Measurements from ENCODE around the gene CST7.

DNA sequence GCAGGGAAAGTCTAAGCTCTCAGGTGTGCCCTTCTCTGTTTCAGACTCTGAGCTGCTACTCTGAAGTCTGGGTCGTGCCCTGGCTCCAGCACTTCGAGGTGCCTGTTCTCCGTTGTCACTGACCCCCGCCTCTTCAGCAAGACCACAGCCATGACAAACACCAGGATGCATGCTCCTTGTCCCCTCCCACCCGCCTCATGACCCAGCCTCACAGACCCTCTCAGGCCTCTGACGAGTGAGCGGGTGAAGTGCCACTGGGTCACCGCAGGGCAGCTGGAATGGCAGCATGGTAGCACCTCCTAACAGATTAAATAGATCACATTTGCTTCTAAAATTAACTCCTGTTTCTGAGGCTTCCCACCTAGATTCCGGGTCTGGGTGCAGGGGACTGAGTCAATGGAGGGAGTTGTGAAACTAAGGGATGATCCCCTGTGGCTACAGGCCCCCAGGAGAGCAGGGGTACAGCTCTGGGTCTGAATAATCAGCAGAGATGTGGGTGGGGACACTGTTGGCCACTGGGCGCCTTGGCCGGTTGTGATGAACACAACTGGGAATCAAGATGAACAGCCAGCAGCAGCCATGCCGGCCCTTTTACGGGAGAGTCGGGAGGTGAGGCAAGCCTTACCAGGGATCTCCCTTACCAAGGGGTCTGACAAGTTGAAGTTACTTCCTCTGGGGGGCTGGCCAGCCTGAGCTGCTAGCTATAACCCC, 10.7 kb downstream of the CST7 start:
- no peak for TF ChIP-seq SMC3 (IDR thresholded peaks at IDR 0.05; ENCODE audit: low read depth, low read length)
- no peak for TF ChIP-seq POLR2AphosphoS5 (IDR thresholded peaks at IDR 0.05; ENCODE audit: low read depth, low read length)
- TF ChIP-seq, protein P1, sequence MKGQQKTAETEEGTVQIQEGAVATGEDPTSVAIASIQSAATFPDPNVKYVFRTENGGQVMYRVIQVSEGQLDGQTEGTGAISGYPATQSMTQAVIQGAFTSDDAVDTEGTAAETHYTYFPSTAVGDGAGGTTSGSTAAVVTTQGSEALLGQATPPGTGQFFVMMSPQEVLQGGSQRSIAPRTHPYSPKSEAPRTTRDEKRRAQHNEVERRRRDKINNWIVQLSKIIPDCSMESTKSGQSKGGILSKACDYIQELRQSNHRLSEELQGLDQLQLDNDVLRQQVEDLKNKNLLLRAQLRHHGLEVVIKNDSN (IDR thresholded peaks at IDR 0.05; ENCODE audit: borderline replicate concordance, low read depth): no peak
- TF ChIP-seq, protein P2, sequence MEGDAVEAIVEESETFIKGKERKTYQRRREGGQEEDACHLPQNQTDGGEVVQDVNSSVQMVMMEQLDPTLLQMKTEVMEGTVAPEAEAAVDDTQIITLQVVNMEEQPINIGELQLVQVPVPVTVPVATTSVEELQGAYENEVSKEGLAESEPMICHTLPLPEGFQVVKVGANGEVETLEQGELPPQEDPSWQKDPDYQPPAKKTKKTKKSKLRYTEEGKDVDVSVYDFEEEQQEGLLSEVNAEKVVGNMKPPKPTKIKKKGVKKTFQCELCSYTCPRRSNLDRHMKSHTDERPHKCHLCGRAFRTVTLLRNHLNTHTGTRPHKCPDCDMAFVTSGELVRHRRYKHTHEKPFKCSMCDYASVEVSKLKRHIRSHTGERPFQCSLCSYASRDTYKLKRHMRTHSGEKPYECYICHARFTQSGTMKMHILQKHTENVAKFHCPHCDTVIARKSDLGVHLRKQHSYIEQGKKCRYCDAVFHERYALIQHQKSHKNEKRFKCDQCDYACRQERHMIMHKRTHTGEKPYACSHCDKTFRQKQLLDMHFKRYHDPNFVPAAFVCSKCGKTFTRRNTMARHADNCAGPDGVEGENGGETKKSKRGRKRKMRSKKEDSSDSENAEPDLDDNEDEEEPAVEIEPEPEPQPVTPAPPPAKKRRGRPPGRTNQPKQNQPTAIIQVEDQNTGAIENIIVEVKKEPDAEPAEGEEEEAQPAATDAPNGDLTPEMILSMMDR (IDR thresholded peaks at IDR 0.05): no peak
- no peak for TF ChIP-seq TAF1 (IDR thresholded peaks at IDR 0.05; ENCODE audit: borderline replicate concordance, low read depth, low read length)
- no peak for TF ChIP-seq RAD21 (IDR thresholded peaks at IDR 0.05; ENCODE audit: low read length)
- no peak for TF ChIP-seq RXRA (IDR thresholded peaks at IDR 0.05; ENCODE audit: borderline replicate concordance, low read depth)
- TF ChIP-seq SIN3A (IDR thresholded peaks at IDR 0.05; ENCODE audit: borderline replicate concordance, low read depth, low read length): no peak
- TF ChIP-seq, protein P3, sequence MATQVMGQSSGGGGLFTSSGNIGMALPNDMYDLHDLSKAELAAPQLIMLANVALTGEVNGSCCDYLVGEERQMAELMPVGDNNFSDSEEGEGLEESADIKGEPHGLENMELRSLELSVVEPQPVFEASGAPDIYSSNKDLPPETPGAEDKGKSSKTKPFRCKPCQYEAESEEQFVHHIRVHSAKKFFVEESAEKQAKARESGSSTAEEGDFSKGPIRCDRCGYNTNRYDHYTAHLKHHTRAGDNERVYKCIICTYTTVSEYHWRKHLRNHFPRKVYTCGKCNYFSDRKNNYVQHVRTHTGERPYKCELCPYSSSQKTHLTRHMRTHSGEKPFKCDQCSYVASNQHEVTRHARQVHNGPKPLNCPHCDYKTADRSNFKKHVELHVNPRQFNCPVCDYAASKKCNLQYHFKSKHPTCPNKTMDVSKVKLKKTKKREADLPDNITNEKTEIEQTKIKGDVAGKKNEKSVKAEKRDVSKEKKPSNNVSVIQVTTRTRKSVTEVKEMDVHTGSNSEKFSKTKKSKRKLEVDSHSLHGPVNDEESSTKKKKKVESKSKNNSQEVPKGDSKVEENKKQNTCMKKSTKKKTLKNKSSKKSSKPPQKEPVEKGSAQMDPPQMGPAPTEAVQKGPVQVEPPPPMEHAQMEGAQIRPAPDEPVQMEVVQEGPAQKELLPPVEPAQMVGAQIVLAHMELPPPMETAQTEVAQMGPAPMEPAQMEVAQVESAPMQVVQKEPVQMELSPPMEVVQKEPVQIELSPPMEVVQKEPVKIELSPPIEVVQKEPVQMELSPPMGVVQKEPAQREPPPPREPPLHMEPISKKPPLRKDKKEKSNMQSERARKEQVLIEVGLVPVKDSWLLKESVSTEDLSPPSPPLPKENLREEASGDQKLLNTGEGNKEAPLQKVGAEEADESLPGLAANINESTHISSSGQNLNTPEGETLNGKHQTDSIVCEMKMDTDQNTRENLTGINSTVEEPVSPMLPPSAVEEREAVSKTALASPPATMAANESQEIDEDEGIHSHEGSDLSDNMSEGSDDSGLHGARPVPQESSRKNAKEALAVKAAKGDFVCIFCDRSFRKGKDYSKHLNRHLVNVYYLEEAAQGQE (IDR thresholded peaks at IDR 0.05; ENCODE audit: low read depth, low read length): no peak
- no peak for TF ChIP-seq EP300 (IDR thresholded peaks at IDR 0.05; ENCODE audit: borderline replicate concordance in 1 of 2, low read depth in 1 of 2, low read length in 1 of 2)

Data from SK-N-SH (cell line).